ENCODE data around the gene CHP1.

The CHP1 gene

GRCh38 chr15:41254560-41254959 is 23.5 kb downstream of the CHP1 start:
- no peak overlapping the region for H3K4me3 ChIP-seq (ENCODE audit: low read length in 2 of 2)
- no peak overlapping the region for H4K91ac ChIP-seq (ENCODE audit: low read depth, low read length, poor library complexity)
- H3K18ac ChIP-seq (ENCODE audit: low read length): no peak overlapping the region
- no peak overlapping the region for H2AK5ac ChIP-seq (ENCODE audit: low read depth, low read length)
- H3K4ac ChIP-seq (ENCODE audit: low read length): no peak overlapping the region
- no peak for DNase-seq (ENCODE audit: low spot score)
- H2BK12ac ChIP-seq (ENCODE audit: low read length): no peak overlapping the region
- H3K79me1 ChIP-seq (ENCODE audit: low read depth, low read length): no peaks in the 10 kb centered on the region
- no peak overlapping the region for H3K27ac ChIP-seq (replicated peaks; ENCODE audit: low read length)
- H2BK15ac ChIP-seq (ENCODE audit: low read length): no peak overlapping the region
- no peaks in the 10 kb centered on the region for H3K4me1 ChIP-seq (ENCODE audit: control insufficient read depth in 2 of 2, insufficient read depth in 1 of 2, low read depth in 1 of 2, low read length in 2 of 2)
- no CpG with 5 or more reads among the region's 4 CpGs for WGBS, 2 donors (ENCODE audit: extremely low coverage in 2 of 2, insufficient read length in 2 of 2, insufficient replicate concordance in 1 of 2)
- no peak overlapping the region for H3K9ac ChIP-seq (ENCODE audit: low read depth, low read length, poor library complexity)
- no peaks in the 10 kb centered on the region for H3K27me3 ChIP-seq (ENCODE audit: control insufficient read depth in 3 of 3, insufficient read depth in 3 of 3, low read depth in 1 of 3, low read length in 3 of 3)
- H3K4me2 ChIP-seq (ENCODE audit: insufficient read depth, low read length, poor library complexity, severe bottlenecking): no peak overlapping the region
- no peak overlapping the region for H2BK5ac ChIP-seq (ENCODE audit: low read length)
- no peak overlapping the region for H3K14ac ChIP-seq (ENCODE audit: low read length)
- no peaks in the 10 kb centered on the region for H3K9me3 ChIP-seq (replicated peaks in 1 of 2; ENCODE audit: control insufficient read depth in 2 of 2, insufficient read depth in 1 of 2, low read depth in 1 of 2, low read length in 2 of 2)
- H4K8ac ChIP-seq (ENCODE audit: low read depth, low read length): no peak overlapping the region
- H3K36me3 ChIP-seq (replicated peaks in 1 of 2; ENCODE audit: control insufficient read depth in 2 of 2, insufficient read depth in 2 of 2, low read length in 2 of 2): peaks cover 3 to 43% of the 10 kb centered on the region in 2 donors
- no peak overlapping the region for H3K23ac ChIP-seq (ENCODE audit: low read depth, low read length, poor library complexity)
- no peak overlapping the region for H2BK120ac ChIP-seq (ENCODE audit: low read depth, low read length)
- H2AFZ ChIP-seq (ENCODE audit: low read length): no peak overlapping the region

GRCh38 chr15:41256103-41256502 is 25.0 kb downstream of the CHP1 start:
- H3K4ac ChIP-seq (ENCODE audit: low read length): no peak overlapping the region
- H3K9ac ChIP-seq (ENCODE audit: low read depth, low read length, poor library complexity): no peak overlapping the region
- no peak overlapping the region for H2AFZ ChIP-seq (ENCODE audit: low read length)
- no peak for DNase-seq (ENCODE audit: low spot score)
- no CpG with 5 or more reads among the region's 3 CpGs for WGBS, 2 donors (ENCODE audit: extremely low coverage in 2 of 2, insufficient read length in 2 of 2, insufficient replicate concordance in 1 of 2)
- no peak overlapping the region for H2AK5ac ChIP-seq (ENCODE audit: low read depth, low read length)
- H3K14ac ChIP-seq (ENCODE audit: low read length): no peak overlapping the region
- H3K18ac ChIP-seq (ENCODE audit: low read length): no peak overlapping the region
- H3K27ac ChIP-seq (replicated peaks; ENCODE audit: low read length): no peak overlapping the region
- no peak overlapping the region for H2BK12ac ChIP-seq (ENCODE audit: low read length)
- no peak overlapping the region for H4K91ac ChIP-seq (ENCODE audit: low read depth, low read length, poor library complexity)
- H3K4me3 ChIP-seq (ENCODE audit: low read length in 2 of 2): no peak overlapping the region
- H3K9me3 ChIP-seq (replicated peaks in 1 of 2; ENCODE audit: control insufficient read depth in 2 of 2, insufficient read depth in 1 of 2, low read depth in 1 of 2, low read length in 2 of 2): no peaks in the 10 kb centered on the region
- no peaks in the 10 kb centered on the region for H3K27me3 ChIP-seq (ENCODE audit: control insufficient read depth in 3 of 3, insufficient read depth in 3 of 3, low read depth in 1 of 3, low read length in 3 of 3)
- no peaks in the 10 kb centered on the region for H3K79me1 ChIP-seq (ENCODE audit: low read depth, low read length)
- H3K23ac ChIP-seq (ENCODE audit: low read depth, low read length, poor library complexity): no peak overlapping the region
- H4K8ac ChIP-seq (ENCODE audit: low read depth, low read length): no peak overlapping the region
- no peaks in the 10 kb centered on the region for H3K4me1 ChIP-seq (ENCODE audit: control insufficient read depth in 2 of 2, insufficient read depth in 1 of 2, low read depth in 1 of 2, low read length in 2 of 2)
- no peak overlapping the region for H2BK120ac ChIP-seq (ENCODE audit: low read depth, low read length)
- H3K36me3 ChIP-seq (replicated peaks in 1 of 2; ENCODE audit: control insufficient read depth in 2 of 2, insufficient read depth in 2 of 2, low read length in 2 of 2): peaks cover 3 to 46% of the 10 kb centered on the region in 2 donors
- no peak overlapping the region for H2BK5ac ChIP-seq (ENCODE audit: low read length)
- no peak overlapping the region for H3K4me2 ChIP-seq (ENCODE audit: insufficient read depth, low read length, poor library complexity, severe bottlenecking)
- no peak overlapping the region for H2BK15ac ChIP-seq (ENCODE audit: low read length)

GRCh38 chr15:41256577-41257038 is 25.5 kb downstream of the CHP1 start:
- Histone ChIP-seq H2AFZ (ENCODE audit: low read length) (no peak overlapping the region), H3K27ac (replicated peaks; ENCODE audit: low read length) (no peak overlapping the region), H2BK120ac (ENCODE audit: low read depth, low read length) (no peak overlapping the region), H3K4me3 (ENCODE audit: low read length in 2 of 2) (no peak overlapping the region), H3K4me2 (ENCODE audit: insufficient read depth, low read length, poor library complexity, severe bottlenecking) (no peak overlapping the region), H3K9me3 (replicated peaks in 1 of 2; ENCODE audit: control insufficient read depth in 2 of 2, insufficient read depth in 1 of 2, low read depth in 1 of 2, low read length in 2 of 2) (no peaks in the 10 kb centered on the region), H3K18ac (ENCODE audit: low read length) (no peak overlapping the region), H3K36me3 (replicated peaks in 1 of 2; ENCODE audit: control insufficient read depth in 2 of 2, insufficient read depth in 2 of 2, low read length in 2 of 2) (peaks cover 3 to 42% of the 10 kb centered on the region in 2 donors), H2BK15ac (ENCODE audit: low read length) (no peak overlapping the region), H3K4ac (ENCODE audit: low read length) (no peak overlapping the region), H4K8ac (ENCODE audit: low read depth, low read length) (no peak overlapping the region), H2BK5ac (ENCODE audit: low read length) (no peak overlapping the region), H3K14ac (ENCODE audit: low read length) (no peak overlapping the region), H4K91ac (ENCODE audit: low read depth, low read length, poor library complexity) (no peak overlapping the region), H2BK12ac (ENCODE audit: low read length) (no peak overlapping the region), H3K9ac (ENCODE audit: low read depth, low read length, poor library complexity) (no peak overlapping the region), H2AK5ac (ENCODE audit: low read depth, low read length) (no peak overlapping the region), H3K79me1 (ENCODE audit: low read depth, low read length) (no peaks in the 10 kb centered on the region), H3K4me1 (ENCODE audit: control insufficient read depth in 2 of 2, insufficient read depth in 1 of 2, low read depth in 1 of 2, low read length in 2 of 2) (no peaks in the 10 kb centered on the region), H3K23ac (ENCODE audit: low read depth, low read length, poor library complexity) (no peak overlapping the region), H3K27me3 (ENCODE audit: control insufficient read depth in 3 of 3, insufficient read depth in 3 of 3, low read depth in 1 of 3, low read length in 3 of 3) (no peaks in the 10 kb centered on the region)
- WGBS, 2 donors (ENCODE audit: extremely low coverage in 2 of 2, insufficient read length in 2 of 2, insufficient replicate concordance in 1 of 2): no CpG with 5 or more reads among the region's 5 CpGs
- no peak for DNase-seq (ENCODE audit: low spot score)

GRCh38 chr15:41258750-41259471 is 27.8 kb downstream of the CHP1 start:
- peaks cover 0 to 3% of the 10 kb centered on the region in 2 donors for H3K9me3 ChIP-seq (replicated peaks in 1 of 2; ENCODE audit: control insufficient read depth in 2 of 2, insufficient read depth in 1 of 2, low read depth in 1 of 2, low read length in 2 of 2)
- WGBS, 2 donors (ENCODE audit: extremely low coverage in 2 of 2, insufficient read length in 2 of 2, insufficient replicate concordance in 1 of 2): no CpG with 5 or more reads among the region's 3 CpGs
- H3K18ac ChIP-seq (ENCODE audit: low read length): no peak overlapping the region
- H3K23ac ChIP-seq (ENCODE audit: low read depth, low read length, poor library complexity): no peak overlapping the region
- no peak overlapping the region for H2AFZ ChIP-seq (ENCODE audit: low read length)
- H2AK5ac ChIP-seq (ENCODE audit: low read depth, low read length): no peak overlapping the region
- no peak overlapping the region for H2BK15ac ChIP-seq (ENCODE audit: low read length)
- DNase-seq (ENCODE audit: low spot score): no peak
- no peak overlapping the region for H3K27ac ChIP-seq (replicated peaks; ENCODE audit: low read length)
- H4K91ac ChIP-seq (ENCODE audit: low read depth, low read length, poor library complexity): no peak overlapping the region
- no peak overlapping the region for H3K14ac ChIP-seq (ENCODE audit: low read length)
- H2BK12ac ChIP-seq (ENCODE audit: low read length): no peak overlapping the region
- no peaks in the 10 kb centered on the region for H3K79me1 ChIP-seq (ENCODE audit: low read depth, low read length)
- no peaks in the 10 kb centered on the region for H3K27me3 ChIP-seq (ENCODE audit: control insufficient read depth in 3 of 3, insufficient read depth in 3 of 3, low read depth in 1 of 3, low read length in 3 of 3)
- no peak overlapping the region for H3K4ac ChIP-seq (ENCODE audit: low read length)
- H3K36me3 ChIP-seq (replicated peaks in 1 of 2; ENCODE audit: control insufficient read depth in 2 of 2, insufficient read depth in 2 of 2, low read length in 2 of 2): peaks cover 3 to 55% of the 10 kb centered on the region in 2 donors
- H3K4me2 ChIP-seq (ENCODE audit: insufficient read depth, low read length, poor library complexity, severe bottlenecking): no peak overlapping the region
- no peak overlapping the region for H2BK5ac ChIP-seq (ENCODE audit: low read length)
- H3K4me1 ChIP-seq (ENCODE audit: control insufficient read depth in 2 of 2, insufficient read depth in 1 of 2, low read depth in 1 of 2, low read length in 2 of 2): no peaks in the 10 kb centered on the region
- no peak overlapping the region for H4K8ac ChIP-seq (ENCODE audit: low read depth, low read length)
- H3K4me3 ChIP-seq (ENCODE audit: low read length in 2 of 2): no peak overlapping the region
- H3K9ac ChIP-seq (ENCODE audit: low read depth, low read length, poor library complexity): no peak overlapping the region
- no peak overlapping the region for H2BK120ac ChIP-seq (ENCODE audit: low read depth, low read length)
